H1 (cell line): ENCODE measurements around the gene CDC45. TPM values are rescaled to one million over a fixed set of nuclear protein-coding genes. Genes with fewer than 3 reads are reported as not detected.

ENCODE experiments used
- polyA plus RNA-seq, 7 experiments: library from polyadenylated mRNA; depleted of rRNA in 3 of 7; stranded (reverse) in 5 of 7; unstranded in 2 of 7; fragments of >200 nt in 5 of 7; fragments of 200-250 nt in 2 of 7; gene quantifications; 1 replicate in 5 of 7; 2 replicates in 1 of 7; 4 replicates in 1 of 7; pipeline versions ENCODE4 v1.2.1 to v1.2.3, GENCODE V29; 2011 to 2013; ENCODE audit warnings: missing spikeins in 2 of 7, mixed read lengths in 2 of 7
- total RNA-seq: library from RNA; stranded (reverse); fragmentation: NEBNext Ultra II Directional; extraction: Animal tissue kit (Norgen Biotek cat#: 25700); gene quantifications from 2 replicates; pipeline ENCODE4 v1.2.1, GENCODE V29; 2021

CDC45 gene
- total and polyA plus RNA-seq, 2 of the 8 experiments (the other 6 are each of a cell fraction or from before 2014, with no cell fraction given), result 31.9 to 37.7 TPM

Other genes starting within 250 kb of the CDC45 start
- gene CLTCL1, start 188.2 kb upstream of the CDC45 start, total RNA-seq, result 12.4 and 17.3 TPM in 2 replicates
- 17.0 and 17.3 TPM in 2 replicates for gene CLTCL1, start 188.2 kb upstream of the CDC45 start, polyA plus RNA-seq (2011; rRNA removed)
- gene HIRA, start 48.2 kb upstream of the CDC45 start, total RNA-seq, result 61.1 and 67.2 TPM in 2 replicates
- gene HIRA, start 48.2 kb upstream of the CDC45 start, polyA plus RNA-seq (2011; rRNA removed), result 34.9 and 50.7 TPM in 2 replicates
- gene MRPL40, start 47.4 kb upstream of the CDC45 start, total RNA-seq, result 14.5 and 18.5 TPM in 2 replicates
- 8.4 and 12.4 TPM in 2 replicates for gene MRPL40, start 47.4 kb upstream of the CDC45 start, polyA plus RNA-seq (2011; rRNA removed)
- gene C22orf39, start 32.2 kb upstream of the CDC45 start, total RNA-seq, result 22.7 and 28.2 TPM in 2 replicates
- gene C22orf39, start 32.2 kb upstream of the CDC45 start, polyA plus RNA-seq (2011; rRNA removed), result 27.7 and 30.1 TPM in 2 replicates
- gene UFD1, start 727 bp upstream of the CDC45 start, total RNA-seq, result 67.5 and 74.6 TPM in 2 replicates
- gene UFD1, start 727 bp upstream of the CDC45 start, polyA plus RNA-seq (2011; rRNA removed), result 84.6 and 116 TPM in 2 replicates
- gene CLDN5, start 44.5 kb downstream of the CDC45 start, total RNA-seq, result 0.69 and 1.6 TPM in 2 replicates
- 1.2 and 2.5 TPM in 2 replicates for gene CLDN5, start 44.5 kb downstream of the CDC45 start, polyA plus RNA-seq (2011; rRNA removed)
- 7.8 and 8.6 TPM in 2 replicates for gene SEPTIN5, start 234.6 kb downstream of the CDC45 start, total RNA-seq
- gene SEPTIN5, start 234.6 kb downstream of the CDC45 start, polyA plus RNA-seq (2011; rRNA removed), result 6.0 and 9.1 TPM in 2 replicates
- gene GP1BB, start 243.6 kb downstream of the CDC45 start, total RNA-seq, result not detected in 2 replicates
- gene GP1BB, start 243.6 kb downstream of the CDC45 start, polyA plus RNA-seq (2011; rRNA removed), result 0.36 and 0.66 TPM in 2 replicates